ENCODE measurements around the gene PDE4B.

Gene PDE4B

DNA sequence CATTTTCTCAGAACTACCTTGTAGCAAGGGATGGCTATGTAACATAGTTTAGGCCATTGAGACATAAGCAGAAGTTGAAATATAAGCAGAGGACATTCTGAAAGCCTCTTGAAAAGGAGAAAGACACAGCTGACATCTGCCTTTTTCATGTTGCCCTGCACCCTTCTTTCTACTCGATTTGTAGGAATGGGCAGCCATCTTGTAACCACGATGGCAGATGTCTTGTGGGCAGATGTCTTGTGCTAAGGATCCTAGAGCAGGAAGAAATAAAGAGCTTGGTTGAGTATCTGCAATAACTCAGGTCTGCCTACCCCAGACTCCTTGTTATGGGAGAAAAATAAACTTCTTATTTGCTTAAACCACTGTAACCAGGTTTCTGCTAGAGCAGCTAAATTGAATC, 351.0 kb downstream of the PDE4B start:
- DNase-seq = no peak

DNA sequence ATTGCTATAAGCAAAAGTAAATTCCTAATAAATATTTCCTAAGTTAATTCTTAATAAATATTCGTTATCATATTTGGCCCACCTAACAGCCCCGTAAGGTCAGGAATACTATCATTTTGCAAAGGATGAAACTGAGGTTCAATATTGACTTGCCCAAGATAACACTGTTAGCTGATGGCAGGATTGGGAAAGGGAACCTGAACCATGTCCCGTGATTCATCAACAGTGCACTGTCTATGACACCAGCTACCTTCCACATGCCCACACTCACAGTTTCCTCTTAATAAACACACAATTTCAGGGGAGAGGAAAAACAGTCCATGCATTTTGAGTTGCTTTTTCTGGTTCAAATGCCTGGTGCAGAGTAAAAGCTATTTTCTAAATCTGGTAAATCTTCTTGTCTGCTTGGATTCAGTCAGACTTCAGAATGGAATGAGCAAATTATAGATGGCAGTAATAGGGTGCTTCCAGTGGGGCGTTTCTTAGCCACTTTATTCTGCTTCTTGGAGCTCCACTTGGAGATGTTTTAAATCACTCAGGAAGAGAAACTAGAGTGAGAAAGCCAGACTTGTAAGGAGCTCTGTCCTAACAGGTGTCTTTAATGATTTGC, 354.6 kb downstream of the PDE4B start:
- no peak for DNase-seq

DNA sequence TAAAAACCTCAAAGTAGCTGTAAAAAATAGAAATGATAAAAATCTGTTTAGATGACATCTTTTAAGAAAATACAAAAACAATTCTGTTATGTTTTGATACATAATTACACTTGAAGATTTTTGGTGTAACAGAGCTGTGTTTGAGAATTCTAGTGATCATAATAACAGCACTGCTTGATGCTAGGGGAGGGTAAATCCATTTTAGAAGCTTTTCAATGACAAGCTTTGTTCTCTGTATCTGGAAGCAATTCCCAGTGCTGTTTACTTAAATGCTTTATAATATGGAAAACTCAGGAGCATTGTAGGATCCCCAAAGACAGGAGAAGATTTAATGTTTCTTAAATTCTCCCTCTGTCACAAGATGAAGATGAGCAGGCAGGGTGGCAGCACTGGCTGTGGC, 359.3 kb downstream of the PDE4B start:
- no peak for DNase-seq

DNA sequence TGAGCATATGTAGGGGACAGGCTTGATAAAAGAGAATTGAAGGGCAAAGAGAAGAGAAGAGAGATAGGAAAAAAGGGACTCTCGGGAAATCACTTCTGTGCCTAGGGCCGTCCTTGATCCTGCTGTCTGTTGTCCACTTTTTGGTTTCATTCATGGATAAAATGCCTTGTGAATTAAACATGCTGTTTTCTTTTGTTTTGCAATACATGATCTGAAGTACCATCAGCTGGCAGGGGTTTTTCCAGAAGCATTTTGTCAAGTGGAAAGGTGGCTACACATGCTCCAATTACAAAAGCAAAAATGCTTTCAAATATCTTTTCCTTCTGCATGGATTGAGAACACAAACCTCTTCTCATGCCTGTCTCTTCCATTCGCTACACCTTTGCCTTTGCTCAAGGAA, 361.7 kb downstream of the PDE4B start:
- DNase-seq = no peak

DNA sequence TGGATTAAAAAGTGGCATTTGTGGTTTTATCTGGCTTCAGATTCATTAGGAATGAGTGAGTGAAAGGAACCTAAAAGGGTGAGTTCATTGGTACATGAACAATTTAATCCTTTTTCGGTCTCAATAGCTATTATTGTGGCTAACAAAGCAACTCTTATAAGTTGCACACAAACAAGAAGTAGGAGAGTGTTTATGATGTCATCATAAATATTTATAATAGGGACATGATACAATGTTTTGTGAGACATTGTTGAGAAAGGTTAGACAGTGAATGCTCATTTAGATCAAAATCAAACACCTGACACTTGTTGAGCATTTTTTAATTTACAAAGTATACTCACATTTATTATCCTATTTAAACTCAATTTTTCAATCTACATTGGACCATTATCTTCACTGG, 363.4 kb downstream of the PDE4B start:
- no peak for DNase-seq

DNA sequence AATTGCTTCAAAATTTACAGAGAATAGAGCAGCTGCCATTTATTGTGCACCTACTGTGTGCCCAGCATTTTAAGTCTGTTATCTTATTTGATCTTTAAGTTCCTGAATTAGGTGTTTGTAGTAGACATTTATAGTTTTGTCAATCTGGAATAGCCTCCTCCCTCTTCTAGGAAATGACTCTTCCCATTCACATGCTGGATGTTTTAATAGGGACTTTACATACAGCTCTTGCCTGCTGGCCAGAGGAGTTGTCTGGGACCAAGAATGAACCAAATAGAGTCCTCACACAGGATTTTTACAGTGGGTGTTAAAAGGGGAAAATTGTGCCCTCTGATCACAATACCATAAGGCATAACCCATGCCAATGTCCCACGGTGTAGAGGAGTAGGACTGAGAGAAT, 367.1 kb downstream of the PDE4B start:
- no peak for DNase-seq

DNA sequence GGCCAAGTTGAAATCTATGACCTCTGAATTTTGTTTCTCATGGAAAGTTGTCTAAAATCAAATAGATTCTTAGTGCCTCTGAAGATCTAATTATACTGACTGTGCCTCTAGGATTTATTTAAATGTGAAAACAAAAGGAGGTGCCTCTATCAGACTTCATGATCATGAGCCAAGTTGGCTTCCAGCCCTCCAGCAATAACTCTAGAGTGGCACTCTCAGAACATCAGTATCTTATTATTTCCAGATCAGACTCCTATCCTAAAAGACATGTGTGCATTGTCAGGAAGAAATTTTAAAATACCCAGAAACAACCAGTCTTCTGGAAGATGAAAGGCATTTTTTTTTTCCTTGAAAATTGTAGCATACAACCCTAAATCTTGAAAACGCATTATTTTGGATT, 368.0 kb downstream of the PDE4B start:
- DNase-seq = no peak

DNA sequence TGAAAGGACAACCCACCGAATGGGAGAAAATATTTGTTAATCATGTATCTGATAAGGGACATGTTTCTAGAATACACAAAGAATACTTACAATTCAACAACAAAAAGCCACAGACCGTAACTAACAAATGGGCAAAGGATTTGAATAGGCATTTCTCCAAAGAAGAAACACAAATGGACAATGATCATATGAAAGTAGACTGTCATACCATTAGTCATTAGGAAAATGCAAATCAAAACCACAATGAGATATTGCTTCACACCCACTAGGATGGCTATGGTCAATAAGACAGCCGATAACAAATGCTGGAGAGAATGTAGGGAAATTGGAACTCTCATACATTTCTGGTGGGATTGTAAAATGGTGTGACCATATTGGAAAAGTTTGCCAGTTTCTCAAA, 374.1 kb downstream of the PDE4B start:
- no peak for DNase-seq

DNA sequence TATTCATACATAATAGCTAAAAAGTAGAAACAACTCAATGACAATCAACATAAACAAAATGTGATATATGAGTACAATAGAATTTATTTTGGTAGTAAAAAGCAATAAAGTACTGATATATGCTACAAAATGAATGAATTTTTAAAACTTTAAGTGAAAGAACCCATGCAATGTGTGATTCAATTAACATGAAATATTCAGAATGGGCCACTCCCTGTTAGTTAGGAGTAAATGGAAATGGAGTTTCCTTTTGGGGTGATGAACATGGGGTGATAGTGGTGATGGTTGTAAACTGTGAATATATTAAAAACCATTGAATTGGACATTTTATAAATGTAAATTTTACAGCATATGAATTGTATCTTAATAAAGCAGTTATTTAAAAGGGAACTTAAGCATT, 374.6 kb downstream of the PDE4B start:
- no peak for DNase-seq

DNA sequence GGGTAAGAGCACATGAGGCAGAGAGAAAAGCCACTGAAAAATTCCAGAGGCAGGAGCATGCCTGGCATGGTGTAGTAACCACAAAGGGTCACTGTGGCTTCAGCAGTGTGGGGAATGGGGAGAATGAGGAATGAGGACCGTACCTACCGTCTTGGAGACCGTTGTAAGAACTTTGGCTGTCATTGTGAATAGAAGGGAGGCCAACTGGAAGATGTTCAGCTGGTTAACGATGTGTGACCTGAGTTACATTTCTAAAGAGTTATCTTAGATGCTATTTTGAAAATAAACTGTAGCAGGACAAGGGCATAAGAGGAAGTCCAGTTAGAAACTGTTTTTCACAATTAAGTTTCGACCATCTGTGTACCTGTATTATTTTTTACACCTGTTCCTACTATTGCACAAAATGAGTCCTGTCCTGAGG, 375.8 kb downstream of the PDE4B start:
- peak; percentile 69 for DNase-seq

DNA sequence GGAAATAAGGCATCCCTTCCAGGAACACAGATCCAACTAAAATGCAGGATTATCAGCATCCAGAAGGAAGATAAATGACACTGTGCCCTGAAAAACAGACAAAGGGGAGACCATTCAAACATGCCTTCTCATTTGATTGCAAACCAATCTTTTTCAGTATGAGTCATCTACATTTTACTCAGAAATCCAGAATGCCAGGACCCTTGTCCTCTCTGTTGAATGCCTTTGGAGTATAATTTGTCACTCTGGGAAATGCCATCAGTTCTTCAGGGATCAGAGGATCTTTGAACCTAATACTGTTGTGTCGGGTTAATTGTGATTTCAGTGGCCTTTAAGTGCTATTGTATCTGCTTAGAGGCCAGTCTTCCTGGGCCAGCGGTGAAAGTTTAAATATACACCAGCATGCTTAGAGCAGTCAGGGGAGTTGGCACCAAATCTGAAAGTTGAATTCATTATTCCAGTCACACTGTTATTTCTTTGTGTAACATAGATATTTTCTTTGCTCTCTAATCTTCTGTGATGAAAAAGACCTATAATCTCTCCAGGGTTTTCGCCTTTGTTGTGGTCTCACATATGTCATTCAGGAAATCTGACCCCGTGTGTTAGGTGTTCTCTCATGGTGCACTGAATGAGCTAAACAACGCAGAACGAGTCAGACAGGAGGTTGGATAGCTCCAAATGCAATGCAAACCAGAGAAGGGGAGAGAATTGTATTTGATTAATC, 376.4 kb downstream of the PDE4B start:
- peak; percentile 35 for DNase-seq

DNA sequence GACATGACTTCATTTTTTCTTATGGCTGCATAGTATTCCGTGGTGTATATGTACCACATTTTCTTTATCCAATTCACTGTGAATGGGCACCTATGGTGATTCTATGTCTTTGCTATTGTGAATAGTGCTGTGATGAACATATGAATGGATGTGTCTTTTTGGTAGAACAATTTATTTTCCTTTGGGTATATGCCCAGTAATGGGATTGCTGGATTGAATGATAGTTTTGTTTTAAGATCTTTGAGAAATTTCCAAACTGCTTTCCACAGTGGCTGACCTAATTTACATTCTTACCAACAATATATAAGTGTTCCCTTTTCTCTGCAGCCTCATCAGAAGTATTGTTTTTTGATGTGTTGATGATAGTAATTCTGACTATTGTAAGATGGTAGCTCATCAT, 379.6 kb downstream of the PDE4B start:
- no peak for DNase-seq

DNA sequence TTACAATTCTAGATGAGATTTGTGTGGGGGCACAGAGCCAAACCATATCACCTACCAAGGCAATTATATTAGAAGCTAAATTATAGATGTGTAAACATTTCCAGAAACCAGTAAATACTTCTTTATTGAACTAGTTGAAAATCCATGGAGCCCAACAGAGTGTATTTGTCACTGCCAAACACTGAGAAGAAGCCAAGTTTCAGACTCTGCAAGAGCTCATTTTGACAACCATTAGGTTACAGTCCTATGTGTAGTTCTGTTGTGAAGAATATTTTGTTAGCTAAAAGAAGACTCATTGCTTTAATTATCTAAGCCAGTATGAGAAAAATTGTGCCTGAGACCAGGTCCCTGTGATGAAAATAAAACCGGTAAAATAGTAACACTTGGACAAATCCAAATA, 382.4 kb downstream of the PDE4B start:
- DNase-seq = no peak

DNA sequence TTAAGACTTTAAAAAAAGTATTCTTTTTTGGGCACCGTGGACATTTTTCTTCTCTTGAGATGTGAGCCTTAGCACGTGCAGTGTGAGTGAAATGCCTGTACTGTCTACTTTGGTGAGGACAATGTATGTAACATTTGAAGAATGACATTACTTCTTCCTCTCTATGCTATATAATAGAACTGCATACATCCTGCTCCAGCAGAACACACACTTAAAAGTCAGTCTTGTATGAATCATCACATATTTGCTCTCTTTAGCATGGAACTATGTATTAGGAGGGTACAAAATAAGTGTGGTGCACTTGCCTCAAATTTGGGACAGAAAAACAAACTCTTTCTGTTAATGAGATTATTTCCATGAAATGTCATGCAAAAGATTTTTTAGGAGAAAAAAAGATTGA, 382.9 kb downstream of the PDE4B start:
- DNase-seq = no peak

DNA sequence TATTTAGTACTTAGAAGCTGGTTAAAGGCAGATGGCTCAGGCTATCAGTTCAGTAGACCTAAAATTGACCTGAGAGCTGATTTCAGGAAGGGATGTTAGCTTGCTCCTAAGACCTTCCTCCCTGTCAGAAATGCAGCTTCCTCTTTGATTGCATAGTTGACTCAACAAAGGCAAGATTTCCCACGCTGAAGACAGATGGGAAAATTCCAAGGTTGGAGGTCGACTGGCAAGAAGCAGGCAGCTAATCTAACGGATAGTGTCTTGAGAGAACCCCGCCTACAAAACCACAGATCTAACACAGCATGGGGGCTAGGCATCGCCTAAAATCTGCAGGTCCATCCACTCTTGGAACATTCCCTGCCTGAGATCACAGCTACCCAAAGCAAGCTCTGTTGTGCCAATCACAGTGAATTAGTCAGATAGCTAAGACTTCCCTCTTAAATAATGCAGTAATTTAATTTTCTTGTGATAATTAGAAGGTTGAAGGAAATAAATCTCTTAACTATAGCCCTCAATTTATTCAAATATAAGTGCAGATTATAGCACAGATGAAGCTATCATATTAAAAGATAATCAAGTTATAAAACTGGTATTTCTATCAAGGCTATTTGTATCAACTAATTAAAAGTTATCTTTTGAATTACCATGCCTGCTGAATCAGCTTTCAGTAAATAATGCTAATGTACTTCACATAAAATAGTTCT, 383.5 kb downstream of the PDE4B start:
- DNase-seq = peak; percentile 41

DNA sequence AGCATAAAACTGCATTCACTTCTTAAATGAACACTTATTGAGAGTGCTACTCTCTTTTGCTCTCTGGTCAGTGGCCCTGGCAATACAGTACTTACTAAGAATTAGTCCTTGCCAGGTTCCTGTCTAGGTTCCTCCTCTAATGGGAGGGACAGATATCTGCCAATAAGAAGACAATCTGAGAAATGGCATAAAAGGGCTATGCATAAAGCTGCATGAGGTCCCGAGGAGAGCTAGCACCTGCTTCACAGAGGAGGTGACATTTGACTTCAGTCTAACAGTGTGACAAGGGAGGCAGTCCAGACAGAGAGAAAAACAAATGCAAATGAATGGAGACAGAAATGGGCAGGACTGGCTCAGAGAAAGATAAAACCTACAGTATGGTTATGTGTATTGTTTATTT, 384.1 kb downstream of the PDE4B start:
- no peak for DNase-seq

DNA sequence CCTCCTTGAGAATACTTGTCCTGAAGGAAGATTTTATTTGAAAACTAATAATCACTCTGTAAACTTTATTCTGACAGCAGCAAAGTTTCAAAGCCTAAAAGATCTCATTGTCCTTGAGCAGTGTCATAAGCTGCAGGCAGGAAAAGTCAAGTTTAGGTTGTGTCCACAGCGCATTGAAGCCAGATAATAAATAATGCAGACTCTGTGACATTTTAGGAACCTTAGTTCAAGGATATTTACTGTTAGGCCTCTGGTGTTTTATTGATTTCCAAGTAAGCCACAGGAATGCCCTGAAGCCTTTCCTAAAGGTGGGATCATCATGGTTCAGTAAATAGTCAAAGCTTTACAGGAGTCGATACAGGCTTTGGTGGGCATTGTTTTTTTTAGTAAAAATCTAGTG, 384.8 kb downstream of the PDE4B start:
- no peak for DNase-seq

DNA sequence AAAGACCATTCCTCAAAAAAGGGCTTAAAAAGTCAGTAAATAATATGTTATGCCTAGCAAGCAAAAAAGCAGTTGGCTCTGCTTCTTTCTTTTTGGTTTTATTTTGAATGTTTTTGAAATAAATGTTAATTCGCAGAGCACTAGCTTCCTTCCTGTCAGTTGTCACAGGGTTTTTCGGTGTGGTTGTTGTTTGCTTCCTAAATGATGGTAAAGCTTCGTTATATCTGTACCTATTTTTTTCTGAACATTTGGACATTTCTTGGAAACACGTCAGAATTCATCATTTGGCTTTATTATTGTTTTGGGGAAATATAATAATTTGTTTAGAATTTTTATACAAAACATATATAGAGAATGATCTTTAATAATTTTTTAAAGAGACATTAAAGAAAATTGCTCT, 389.3 kb downstream of the PDE4B start:
- no peak for DNase-seq

DNA sequence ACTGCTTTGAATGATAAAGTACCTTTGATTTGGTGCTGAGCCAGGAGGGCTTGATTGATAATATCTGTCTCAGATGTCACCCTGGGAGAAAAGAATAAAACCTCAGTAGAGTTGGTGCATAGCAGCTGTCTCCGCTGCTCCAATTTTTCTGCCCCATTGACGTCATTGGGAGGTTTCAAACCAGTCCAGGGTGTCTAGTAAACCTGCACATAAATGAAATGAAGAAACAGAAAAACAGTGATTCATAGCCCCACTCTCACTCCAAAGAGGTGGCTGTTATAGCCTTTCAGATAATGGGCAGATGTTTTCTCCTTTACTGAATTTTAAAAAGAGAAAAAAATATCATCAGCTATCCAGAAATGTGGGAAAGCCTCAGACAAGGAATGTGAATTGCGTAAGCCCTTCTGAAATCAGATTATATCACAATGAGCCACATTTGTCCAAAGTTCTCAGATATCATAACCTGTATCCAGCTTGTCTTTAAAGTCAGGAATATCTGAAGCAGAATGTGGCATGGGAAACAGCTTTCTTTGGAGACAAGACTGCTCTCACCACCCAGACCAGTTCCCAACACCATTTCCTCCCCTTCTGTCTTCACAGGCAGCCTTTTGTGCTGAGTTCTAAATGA, 390.0 kb downstream of the PDE4B start:
- peak; percentile 81 for DNase-seq

DNA sequence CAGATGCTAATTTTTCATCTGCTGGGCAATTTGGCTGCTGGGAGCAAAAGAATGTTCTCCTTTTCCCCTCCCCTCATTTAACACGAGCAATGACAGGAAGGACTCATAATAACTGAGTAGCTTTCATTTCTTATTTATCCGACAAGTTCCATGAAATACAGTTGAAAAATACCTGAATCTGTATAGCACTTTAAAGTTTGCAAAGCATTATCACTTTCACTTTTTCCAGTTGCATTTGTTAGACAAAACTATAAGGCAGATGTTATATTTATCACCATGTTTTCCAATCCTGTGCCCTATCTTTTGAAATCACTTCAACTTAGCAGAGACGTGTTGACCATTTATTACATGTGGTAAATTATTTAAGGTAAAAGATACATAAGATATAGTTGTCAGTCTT, 390.7 kb downstream of the PDE4B start:
- DNase-seq = no peak

DNA sequence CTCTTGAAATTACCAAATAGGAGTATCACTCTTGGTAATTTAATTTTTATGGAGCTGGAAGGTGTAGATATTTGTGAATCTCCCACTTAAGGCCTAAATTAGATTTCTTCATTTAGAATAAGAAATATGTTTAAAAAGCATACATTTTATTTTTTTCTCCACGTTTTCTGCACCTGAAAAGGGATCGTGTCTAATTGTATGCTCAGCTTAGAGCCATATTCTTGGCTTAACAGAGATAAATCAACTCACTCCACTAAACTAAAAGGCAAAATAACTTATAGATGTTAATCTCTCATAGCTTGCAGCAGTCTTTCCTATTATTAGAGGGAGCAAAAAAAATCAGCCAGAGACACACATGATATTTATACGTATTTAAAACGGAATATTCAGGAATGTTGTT, 404.4 kb downstream of the PDE4B start:
- no peak for DNase-seq

DNA sequence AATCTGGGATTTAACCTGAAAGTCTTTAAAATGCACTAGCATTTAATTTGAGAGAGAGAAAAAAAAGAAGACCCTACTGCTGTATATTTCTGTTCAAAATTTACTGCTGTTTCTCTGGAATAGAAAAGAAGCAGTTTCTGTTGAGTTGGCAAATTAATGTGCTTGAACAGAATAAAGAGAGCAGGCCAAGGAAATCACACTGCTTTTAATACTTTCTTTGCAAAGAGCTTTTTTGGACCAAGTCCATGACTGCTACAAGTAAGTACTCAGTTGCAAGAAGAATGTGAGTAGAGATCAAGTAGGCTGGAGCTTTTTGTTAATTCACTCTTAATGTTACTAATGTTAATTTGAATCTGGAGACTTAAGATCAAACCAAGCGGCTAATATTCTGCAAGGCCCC, 405.1 kb downstream of the PDE4B start:
- DNase-seq = no peak

DNA sequence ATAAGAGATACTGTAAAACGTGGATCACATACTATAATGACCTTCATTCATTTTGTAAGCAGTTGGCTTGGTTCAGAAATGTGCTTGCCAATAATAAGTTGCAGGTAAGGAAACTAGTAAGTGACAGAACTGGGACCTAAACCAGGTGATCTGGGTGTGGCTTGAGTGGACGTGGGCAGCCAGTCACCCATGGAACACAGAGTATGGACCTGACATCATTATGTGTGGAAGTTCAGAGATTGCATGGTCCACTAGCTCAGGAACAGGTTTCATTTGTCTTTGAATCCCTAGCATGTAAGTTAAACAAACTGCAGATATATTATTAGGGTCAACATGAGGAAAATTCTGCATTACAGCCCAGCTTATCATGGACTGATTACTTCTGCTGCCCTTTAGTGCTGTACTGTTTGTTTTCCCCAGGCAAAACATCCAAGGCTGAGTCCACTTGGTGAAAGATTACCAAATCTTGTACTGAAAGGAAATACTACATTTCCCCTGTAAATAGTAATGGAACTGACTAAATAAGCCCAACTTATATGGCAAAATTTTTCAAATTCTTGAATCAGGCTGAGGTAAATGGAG, 414.0 kb downstream of the PDE4B start:
- no peak for DNase-seq

DNA sequence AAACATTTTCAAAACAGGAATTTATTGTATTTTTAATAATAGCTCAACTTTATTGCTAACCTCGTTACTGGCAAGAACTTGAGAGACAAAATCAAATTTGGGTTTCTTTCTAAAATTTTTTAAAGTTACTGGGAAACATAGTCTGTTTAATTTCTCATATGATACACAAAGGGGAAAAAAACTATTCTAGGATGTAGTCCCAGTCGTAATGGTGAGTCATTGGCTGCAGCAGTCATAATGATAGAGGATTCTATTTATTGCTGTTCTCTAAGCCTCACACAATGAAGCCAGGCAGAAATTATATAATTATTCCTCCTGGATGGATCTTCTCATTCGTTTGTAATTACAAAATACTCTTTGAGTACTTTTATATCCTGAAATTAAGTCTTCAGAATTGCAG, 414.8 kb downstream of the PDE4B start:
- peak; percentile 52 for DNase-seq

All from EL (cell line).